Raji (cell line): Measurements from ENCODE around the gene ELF5.

Source experiments
- POLR2A ChIP-seq: IDR thresholded peaks from 2 replicates; pipeline ENCODE4 v1.6.1; 2011; ENCODE audit warnings: low read depth, low read length, control low read depth; ENCODE audit not compliant: insufficient read depth

The ELF5 gene

DNA sequence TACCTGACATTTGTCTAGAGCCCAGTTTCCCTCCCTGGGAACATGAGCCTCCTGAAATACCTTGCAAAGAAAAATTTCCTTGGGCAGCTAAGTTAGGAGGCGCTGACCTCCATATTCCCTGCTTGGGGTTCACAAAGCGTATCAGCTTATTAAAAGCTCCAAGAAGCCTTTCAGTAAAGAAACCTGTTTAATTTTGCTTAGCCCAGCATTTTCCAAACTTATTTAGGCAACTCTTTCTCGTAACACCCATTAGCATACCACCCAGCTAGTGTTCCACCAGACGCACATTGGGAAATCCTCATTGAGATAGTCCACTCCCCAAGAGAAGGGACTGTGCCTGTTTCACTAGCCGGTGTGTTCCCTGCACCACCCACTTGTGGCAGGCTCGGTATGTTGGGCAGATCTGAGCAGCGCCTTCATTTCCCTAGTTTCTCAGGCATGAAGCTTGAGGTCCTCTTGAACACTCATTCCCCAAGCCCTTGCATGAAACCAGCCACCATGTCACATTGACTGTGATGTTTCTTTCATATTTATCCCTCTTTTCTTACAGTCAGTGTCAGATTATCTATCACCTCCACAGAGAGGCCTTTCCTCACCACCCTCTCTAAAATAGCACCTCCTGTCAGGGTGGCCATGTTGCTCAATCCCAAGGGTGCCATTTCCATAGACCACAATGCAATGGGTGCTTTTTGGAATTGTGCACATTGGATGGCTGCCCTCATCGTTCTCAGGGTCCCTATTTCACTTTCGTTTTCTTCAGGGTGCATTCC is 12.5 kb upstream of the ELF5 start:
- no peak for TF ChIP-seq POLR2A

DNA sequence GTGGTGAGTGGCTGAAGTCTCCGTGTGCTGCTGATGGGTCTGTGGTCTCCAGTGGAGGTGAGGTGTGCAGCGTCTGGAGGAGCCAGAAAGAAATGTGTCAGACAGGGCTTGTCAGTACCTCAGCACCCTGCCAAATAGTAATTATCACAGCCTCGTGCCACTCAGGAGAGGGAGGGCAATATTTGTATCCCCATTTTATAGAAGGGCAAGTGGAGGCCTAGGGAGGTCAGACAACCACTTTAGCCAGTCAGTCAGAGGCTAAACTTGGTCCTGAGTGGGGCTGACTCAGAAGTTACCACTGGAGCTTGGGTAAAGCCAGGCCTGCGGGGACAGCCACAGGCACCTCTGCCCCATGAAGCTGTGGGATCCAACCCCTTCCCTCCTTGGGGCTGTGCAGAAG is 11.5 kb upstream of the ELF5 start:
- TF ChIP-seq POLR2A, result no peak

GRCh38 chr11:34524696-34525095 is 11.1 kb upstream of the ELF5 start:
- no peak for TF ChIP-seq POLR2A

- TF ChIP-seq POLR2A, result no peak
These were observed 9.5 kb upstream of the ELF5 start for GRCh38 chr11:34523053-34523452.

GRCh38 chr11:34522188-34522587 is 8.6 kb upstream of the ELF5 start:
- TF ChIP-seq POLR2A, result no peak

- no peak for TF ChIP-seq POLR2A
These were observed 7.7 kb upstream of the ELF5 start for GRCh38 chr11:34521265-34521664.

DNA sequence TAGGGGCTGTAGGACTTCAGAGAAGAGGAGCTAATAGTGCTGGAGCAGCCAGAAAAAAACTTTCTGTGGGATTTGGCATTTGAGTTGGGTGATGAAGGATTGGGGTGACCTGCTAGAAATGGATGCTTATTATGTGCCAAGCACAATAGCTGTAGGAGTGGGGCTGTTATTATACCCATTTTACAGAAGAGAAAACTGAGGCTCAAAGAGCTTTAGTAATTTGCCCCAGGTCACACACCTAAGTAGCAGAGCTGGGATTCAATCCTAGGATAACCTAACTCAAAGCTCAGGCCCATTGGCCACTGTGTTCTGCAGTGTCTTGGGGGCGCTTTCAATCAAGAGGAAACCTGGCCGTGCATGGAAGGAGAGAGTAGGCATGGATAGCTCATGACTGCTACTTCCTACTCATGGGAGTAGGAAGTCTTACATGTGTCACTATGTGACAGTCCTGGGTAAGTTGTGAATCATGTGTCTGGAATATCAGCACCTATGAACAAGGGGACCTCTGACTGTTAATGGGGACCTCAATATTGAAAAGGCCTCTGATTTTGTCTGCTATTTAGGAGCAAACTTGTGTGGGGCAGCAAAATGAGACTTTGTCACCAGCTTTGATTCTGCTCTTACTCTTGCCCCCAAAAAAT is 6.1 kb upstream of the ELF5 start:
- TF ChIP-seq POLR2A, result no peak

DNA sequence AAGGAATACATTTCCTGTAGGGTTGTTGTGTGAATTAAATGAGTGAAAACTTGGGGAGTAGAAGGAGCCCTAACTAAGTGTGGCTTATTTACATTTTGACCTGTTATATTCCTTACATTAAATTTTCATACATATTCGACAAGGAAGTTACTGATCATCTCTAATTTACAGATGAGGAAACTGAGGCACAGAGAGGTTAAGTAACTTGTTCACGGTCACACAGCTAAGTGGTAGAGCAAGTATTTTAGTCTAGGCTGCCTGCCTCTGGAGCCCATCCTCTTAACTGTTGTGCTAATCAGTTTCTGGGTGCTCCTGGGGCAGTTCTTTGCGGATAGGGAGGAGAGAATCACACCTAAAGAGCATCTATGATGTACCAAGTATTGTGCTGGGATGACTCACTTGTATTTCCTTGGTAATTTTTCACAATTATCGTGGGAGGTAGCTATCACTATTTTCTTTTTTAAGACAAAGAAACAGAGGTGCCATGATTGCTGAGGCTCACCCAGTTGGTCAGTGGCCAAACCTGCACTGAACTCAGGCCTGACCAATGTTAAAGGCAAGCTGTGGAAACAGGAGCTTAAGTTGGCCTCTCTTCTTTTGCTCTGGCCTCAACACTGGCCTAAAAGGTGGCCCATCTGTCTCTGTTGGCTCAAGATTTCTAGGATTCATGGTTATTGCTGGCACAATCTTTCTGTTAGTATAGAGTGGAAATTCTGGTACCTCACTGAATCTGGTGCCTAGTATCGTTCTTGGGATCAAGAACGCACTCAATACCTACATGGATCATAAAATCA is 2.9 kb upstream of the ELF5 start:
- no peak for TF ChIP-seq POLR2A

DNA sequence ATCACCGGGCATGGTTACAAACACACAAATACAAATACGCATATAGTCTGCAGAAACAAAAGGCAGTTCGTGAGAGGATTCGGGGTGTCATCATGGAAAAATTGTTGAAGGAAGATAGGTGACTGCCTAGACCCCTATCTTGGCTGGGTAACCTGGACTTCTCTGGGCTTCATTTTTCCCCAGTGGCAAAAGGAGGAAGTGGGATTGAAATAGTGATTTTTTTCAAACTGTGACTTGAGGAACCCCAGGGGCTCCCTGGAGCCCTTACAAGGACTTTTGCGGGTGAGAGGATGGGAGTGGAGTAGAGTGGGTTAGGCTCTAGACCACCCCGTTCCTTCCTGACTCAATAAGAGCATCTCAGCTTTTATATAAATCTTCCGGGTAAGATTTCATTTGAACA is 1.0 kb upstream of the ELF5 start:
- TF ChIP-seq POLR2A, result no peak

DNA sequence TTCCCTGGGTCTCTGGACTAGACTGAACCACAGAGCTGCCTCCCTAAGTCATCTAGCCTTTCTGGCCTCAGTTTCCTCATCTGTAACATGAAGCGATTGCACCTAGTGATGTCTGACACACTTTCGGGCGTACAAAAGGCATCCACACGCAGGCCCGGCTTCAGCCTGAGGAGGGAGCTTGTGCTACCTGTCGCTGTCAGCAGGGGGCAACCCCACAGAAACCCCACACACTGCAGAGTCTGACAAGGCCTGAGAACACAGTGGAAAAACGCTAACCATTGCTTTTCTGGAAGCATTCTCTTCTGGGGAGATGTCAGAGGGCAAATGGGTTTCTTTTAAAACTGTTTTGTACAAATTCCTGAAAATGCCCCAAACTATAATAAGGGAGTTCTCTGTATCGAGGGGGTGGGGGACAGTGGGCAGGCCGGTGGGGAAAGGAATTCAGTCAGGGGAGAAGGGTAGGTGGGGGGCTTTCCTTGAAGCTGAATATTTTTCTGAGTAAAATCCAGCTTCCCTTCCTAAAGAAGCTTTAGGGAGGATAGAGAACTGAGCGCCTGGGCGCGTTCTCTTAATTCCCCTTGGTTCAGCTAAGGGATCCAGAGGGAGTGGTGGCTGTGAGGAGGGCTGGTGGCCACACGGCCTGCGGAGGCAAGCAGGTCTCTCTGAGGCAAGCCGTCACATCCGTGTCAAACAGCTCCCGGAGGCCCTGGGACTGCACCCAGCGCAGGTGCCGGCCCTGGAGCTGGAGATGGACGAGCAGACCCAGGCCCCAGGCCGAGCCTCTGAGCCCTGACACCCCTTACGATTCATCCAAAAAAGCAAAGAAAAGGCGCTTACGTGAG is 533 bp downstream of the ELF5 start:
- no peak for TF ChIP-seq POLR2A

- no peak for TF ChIP-seq POLR2A
These were observed 2.9 kb downstream of the ELF5 start for GRCh38 chr11:34510673-34511072.

DNA sequence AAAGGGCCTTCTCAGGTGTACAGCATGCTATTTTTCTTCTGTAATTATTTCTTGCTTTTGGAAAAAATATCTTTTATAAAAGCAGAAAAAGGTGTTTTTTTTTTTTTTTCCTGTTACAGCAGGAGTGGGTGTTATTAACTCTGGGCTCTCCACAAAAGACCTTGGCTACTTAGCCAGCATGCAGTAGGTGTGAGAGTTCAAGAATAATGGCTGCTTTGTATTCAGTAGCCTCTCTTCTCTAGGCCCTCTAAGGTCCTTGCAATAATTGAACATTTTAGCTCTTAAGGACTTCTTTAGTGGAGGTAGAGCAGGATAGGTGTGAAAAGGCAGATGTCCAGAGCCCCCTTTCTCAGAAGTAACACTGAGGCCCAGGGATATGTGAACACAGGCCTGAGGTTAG is 3.4 kb downstream of the ELF5 start:
- no peak for TF ChIP-seq POLR2A

- no peak for TF ChIP-seq POLR2A
These were observed 4.2 kb downstream of the ELF5 start for GRCh38 chr11:34509336-34509876.

DNA sequence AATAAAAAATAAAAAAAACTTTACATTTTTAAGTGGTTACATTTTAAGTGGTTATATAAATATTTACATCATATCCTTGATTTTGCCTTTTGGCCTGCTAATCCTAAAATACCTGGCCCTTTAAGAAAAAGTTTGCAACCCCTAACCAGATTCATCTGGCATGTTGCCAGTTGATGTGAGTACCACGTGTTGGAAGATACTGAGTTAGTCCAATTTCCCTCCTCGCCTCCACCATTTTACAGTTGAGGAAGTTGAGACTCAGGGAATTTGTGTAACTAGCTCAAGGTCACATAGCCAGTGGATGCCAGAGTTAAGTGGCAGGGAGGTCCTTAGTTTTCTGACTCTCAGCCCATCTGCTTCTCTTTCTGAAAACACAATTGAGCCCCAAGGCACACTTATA is 5.1 kb downstream of the ELF5 start:
- TF ChIP-seq POLR2A, result no peak

GRCh38 chr11:34507610-34508009 is 6.0 kb downstream of the ELF5 start:
- TF ChIP-seq POLR2A, result no peak
